Naive thymus-derived CD4-positive, alpha-beta T cell (primary cell): ENCODE measurements around the gene FBXO3. TPM values are rescaled to one million over a fixed set of nuclear protein-coding genes. Genes with fewer than 3 reads are reported as not detected.
A peak's percentile ranks its signal among the peaks of the same experiment; 100 is the strongest.

Source experiments
- ATAC-seq: fragments of 150-1000 bp; cut with Tn5 transposase; 2 replicates; pipeline ENCODE4 v1.10.0; 2021; ENCODE audit warnings: mild to moderate bottlenecking, moderate library complexity
- CTCF ChIA-PET: fragments of 350-600 bp; sonication (Branson Sonifier 250); formaldehyde crosslinking; loops from one replicate; lab custom pipeline; 2021; ENCODE audit warnings: antibody characterized with exemption; lab: Charles Lee
- POLR2A ChIA-PET: fragments of 350-600 bp; sonication (Branson Sonifier 250); formaldehyde crosslinking; loops from one replicate; lab custom pipeline; 2021; ENCODE audit warnings: antibody characterized with exemption, inconsistent platforms; lab: Charles Lee
- DNase-seq, 9 donors: peaks; one replicate each; pipeline versions ENCODE4 v3.0.0 to v3.0.0-alpha.2; 2020 to 2022; ENCODE audit warnings: mixed read lengths in 1 of 9
- H3K27ac ChIP-seq: one replicate; pipeline ENCODE4 v1.7.0; 2013; ENCODE audit warnings: mild to moderate bottlenecking, low read depth, low read length, moderate library complexity
- H3K27me3 ChIP-seq, 2 donors: one replicate each; pipeline ENCODE4 v1.7.0; 2013; ENCODE audit warnings: low read length in 2 of 2, mild to moderate bottlenecking in 2 of 2, moderate library complexity in 2 of 2; ENCODE audit not compliant: control insufficient read depth in 2 of 2, insufficient read depth in 2 of 2
- H3K36me3 ChIP-seq, 3 experiments: 1 replicate in 2 of 3; 2 replicates in 1 of 3; pipeline ENCODE4 v1.7.0; 2013; ENCODE audit warnings: low read length in 3 of 3, mild to moderate bottlenecking in 3 of 3, moderate library complexity in 1 of 3; ENCODE audit not compliant: insufficient read depth in 3 of 3, control insufficient read depth in 2 of 3
- H3K4me1 ChIP-seq, 2 donors: one replicate each; pipeline ENCODE4 v1.7.0; 2013; ENCODE audit warnings: low read length in 2 of 2, mild to moderate bottlenecking in 2 of 2, moderate library complexity in 1 of 2; ENCODE audit not compliant: control insufficient read depth in 2 of 2, insufficient read depth in 2 of 2
- H3K4me3 ChIP-seq: 2 replicates; pipeline ENCODE4 v1.7.0; 2013; ENCODE audit warnings: mild to moderate bottlenecking, low read length
- H3K9me3 ChIP-seq, 3 experiments: 1 replicate in 2 of 3; 2 replicates in 1 of 3; pipeline ENCODE4 v1.7.0; 2013; ENCODE audit warnings: low read length in 3 of 3; ENCODE audit not compliant: control insufficient read depth in 2 of 3
- H3K27ac Mint-ChIP-seq, 9 donors: one replicate each; pipeline ENCODE4 v1.8.0; 2020 to 2022; ENCODE audit warnings: mixed read lengths in 9 of 9, mild to moderate bottlenecking in 8 of 9, moderate library complexity in 5 of 9, inconsistent platforms in 2 of 9
- H3K27me3 Mint-ChIP-seq, 5 donors: one replicate each; pipeline ENCODE4 v1.8.0; 2021 to 2022; ENCODE audit warnings: mixed read lengths in 5 of 5, mild to moderate bottlenecking in 1 of 5
- H3K36me3 Mint-ChIP-seq, 5 donors: one replicate each; pipeline ENCODE4 v1.8.0; 2020 to 2022; ENCODE audit warnings: mixed read lengths in 5 of 5, mild to moderate bottlenecking in 3 of 5, inconsistent platforms in 1 of 5
- H3K4me1 Mint-ChIP-seq, 7 donors: one replicate each; pipeline ENCODE4 v1.8.0; 2020 to 2022; ENCODE audit warnings: mixed read lengths in 7 of 7, mild to moderate bottlenecking in 3 of 7, inconsistent platforms in 1 of 7
- H3K4me3 Mint-ChIP-seq, 10 donors: one replicate each; pipeline ENCODE4 v1.8.0; 2020 to 2022; ENCODE audit warnings: mild to moderate bottlenecking in 10 of 10, mixed read lengths in 10 of 10, moderate library complexity in 6 of 10, inconsistent platforms in 2 of 10
- H3K9me3 Mint-ChIP-seq, 11 donors: one replicate each; pipeline ENCODE4 v1.8.0; 2020 to 2022; ENCODE audit warnings: mixed read lengths in 11 of 11, mild to moderate bottlenecking in 4 of 11, inconsistent platforms in 1 of 11, moderate library complexity in 1 of 11
- intact Hi-C, 2 donors: fragments of 100-400 bp; cut with micrococcal nuclease; formaldehyde crosslinking; loops; one replicate each; pipeline ENCODE4 v1.15.1; 2023
- polyA plus RNA-seq, 2 donors: library from polyadenylated mRNA; unstranded; fragments of 300-500 nt; fragmentation: Illumina TruSeq; gene quantifications; one replicate each; pipeline ENCODE4 v1.2.3, GENCODE V29; 2021
- total RNA-seq, 6 experiments: library from RNA in 5 of 6; stranded (reverse) in 5 of 6; gene quantifications; 1 replicate in 5 of 6; 2 replicates in 1 of 6; pipeline ENCODE4 v1.2.3 and lab custom pipeline; 2021 to 2026

The FBXO3 gene
- total and polyA plus RNA-seq, 7 experiments from 2014 or later = 22.6 to 55.7 (median 43.1) TPM

- H3K27ac Mint-ChIP-seq = peak overlapping the region in 5 of 9 donors; percentile 3 to 43 (median 32)
- H3K27ac ChIP-seq = no peak overlapping the region
- H3K27me3 ChIP-seq = no peaks in the 10 kb centered on the region
- ATAC-seq = no peak
- H3K9me3 Mint-ChIP-seq = no peaks in the 10 kb centered on the region
- H3K9me3 ChIP-seq = no peaks in the 10 kb centered on the region
- CTCF ChIA-PET = interaction anchor here (0.8 kb wide), 1 partner anchor 27 kb away, joined by 3 read pairs; no protein-coding TSS in a partner anchor
- H3K4me3 ChIP-seq = no peak overlapping the region
- intact Hi-C loops = no loop called here
- H3K4me1 Mint-ChIP-seq = peaks cover 29 to 50% (median 43%) of the 10 kb centered on the region in 7 donors
- H3K36me3 Mint-ChIP-seq = peaks cover 14 to 43% (median 24%) of the 10 kb centered on the region in 5 donors
- POLR2A ChIA-PET = no interaction called here
- peaks cover 13 to 58% (median 15%) of the 10 kb centered on the region in 3 experiments for H3K36me3 ChIP-seq
- H3K4me3 Mint-ChIP-seq = peak overlapping the region in 1 of 10 donors; percentile 44
- peaks cover 0 to under 1% (median 0%) of the 10 kb centered on the region in 5 donors for H3K27me3 Mint-ChIP-seq
- peaks cover 16 to 17% of the 10 kb centered on the region in 2 donors for H3K4me1 ChIP-seq
- no peak for DNase-seq
Measured at GRCh38 chr11:33769542-33769941, 4.8 kb downstream of the FBXO3 start.

- DNase-seq (no peak), ATAC-seq (no peak)
- peaks cover 18 to 59% (median 40%) of the 10 kb centered on the region in 5 donors for H3K36me3 Mint-ChIP-seq
- H3K4me1 ChIP-seq = peaks cover 9% of the 10 kb centered on the region in 2 donors
- H3K27ac ChIP-seq = no peak overlapping the region
- POLR2A ChIA-PET = no interaction called here
- no peaks in the 10 kb centered on the region for H3K27me3 ChIP-seq
- H3K4me3 Mint-ChIP-seq = no peak overlapping the region
- peaks cover 13 to 67% (median 20%) of the 10 kb centered on the region in 3 experiments for H3K36me3 ChIP-seq
- H3K4me1 Mint-ChIP-seq = peaks cover 26 to 57% (median 43%) of the 10 kb centered on the region in 7 donors
- intact Hi-C loops = no loop called here
- CTCF ChIA-PET = no interaction called here
- H3K9me3 Mint-ChIP-seq = peaks cover 0 to 5% (median 0%) of the 10 kb centered on the region in 11 donors
- H3K27me3 Mint-ChIP-seq = no peaks in the 10 kb centered on the region
- H3K27ac Mint-ChIP-seq = no peak overlapping the region
- H3K9me3 ChIP-seq = no peaks in the 10 kb centered on the region
- no peak overlapping the region for H3K4me3 ChIP-seq
Measured at GRCh38 chr11:33767624-33768023, 6.7 kb downstream of the FBXO3 start.

- no peak for ATAC-seq
- intact Hi-C loops = no loop called here
- POLR2A ChIA-PET = no interaction called here
Measured at GRCh38 chr11:33766085-33766484, 8.2 kb downstream of the FBXO3 start.

GRCh38 chr11:33761471-33761870 lies 12.8 kb downstream of the FBXO3 start:
- H3K36me3 Mint-ChIP-seq = peaks cover 26 to 72% (median 70%) of the 10 kb centered on the region in 5 donors
- Histone ChIP-seq H3K36me3 (peaks cover 18 to 86% (median 26%) of the 10 kb centered on the region in 3 experiments), H3K27me3 (no peaks in the 10 kb centered on the region), H3K9me3 (no peaks in the 10 kb centered on the region), H3K27ac (no peak overlapping the region), H3K4me3 (no peak overlapping the region), H3K4me1 (peaks cover 0 to 7% of the 10 kb centered on the region in 2 donors)
- H3K9me3 Mint-ChIP-seq = peaks cover 0 to 7% (median 0%) of the 10 kb centered on the region in 11 donors
- H3K27ac Mint-ChIP-seq = no peak overlapping the region
- H3K4me1 Mint-ChIP-seq = peaks cover 8 to 55% (median 33%) of the 10 kb centered on the region in 7 donors
- CTCF ChIA-PET = no interaction called here
- intact Hi-C loops = no loop called here
- POLR2A ChIA-PET = no interaction called here
- DNase-seq (no peak), ATAC-seq (no peak)
- no peaks in the 10 kb centered on the region for H3K27me3 Mint-ChIP-seq
- H3K4me3 Mint-ChIP-seq = no peak overlapping the region

More at GRCh38 chr11:33766085-33766484, 8.2 kb downstream of the FBXO3 start:
- CTCF ChIA-PET = no interaction called here
- Mint-ChIP-seq H3K4me3 (no peak overlapping the region), H3K36me3 (peaks cover 22 to 68% (median 48%) of the 10 kb centered on the region in 5 donors), H3K27me3 (no peaks in the 10 kb centered on the region), H3K9me3 (peaks cover 0 to 5% (median 0%) of the 10 kb centered on the region in 11 donors), H3K4me1 (peaks cover 16 to 51% (median 37%) of the 10 kb centered on the region in 7 donors), H3K27ac (no peak overlapping the region)
- no peak for DNase-seq
- Histone ChIP-seq H3K4me3 (no peak overlapping the region), H3K36me3 (peaks cover 13 to 77% (median 20%) of the 10 kb centered on the region in 3 experiments), H3K9me3 (no peaks in the 10 kb centered on the region), H3K4me1 (peaks cover 0 to 7% of the 10 kb centered on the region in 2 donors), H3K27ac (no peak overlapping the region), H3K27me3 (no peaks in the 10 kb centered on the region)

- Histone ChIP-seq H3K27ac (no peak overlapping the region), H3K27me3 (no peaks in the 10 kb centered on the region), H3K36me3 (peaks cover 20 to 79% (median 39%) of the 10 kb centered on the region in 3 experiments), H3K4me1 (no peaks in the 10 kb centered on the region), H3K4me3 (no peak overlapping the region), H3K9me3 (no peaks in the 10 kb centered on the region)
- POLR2A ChIA-PET = interaction anchor here (1.5 kb wide), 1 partner anchor 9 kb away, joined by 3 read pairs; no protein-coding TSS in a partner anchor
- ATAC-seq (no peak), DNase-seq (no peak)
- CTCF ChIA-PET = no interaction called here
- H3K27me3 Mint-ChIP-seq = no peaks in the 10 kb centered on the region
- no peaks in the 10 kb centered on the region for H3K9me3 Mint-ChIP-seq
- peak overlapping the region in 2 of 9 donors; percentile 54 to 78 for H3K27ac Mint-ChIP-seq
- H3K4me3 Mint-ChIP-seq = no peak overlapping the region
- H3K36me3 Mint-ChIP-seq = peaks cover 0 to 21% (median 16%) of the 10 kb centered on the region in 5 donors
- peaks cover 0 to 7% (median 0%) of the 10 kb centered on the region in 7 donors for H3K4me1 Mint-ChIP-seq
- intact Hi-C loops = no loop called here
Measured at GRCh38 chr11:33753304-33753967, 20.9 kb downstream of the FBXO3 start.

- H3K36me3 ChIP-seq = peaks cover 12 to 69% (median 39%) of the 10 kb centered on the region in 3 experiments
- no peaks in the 10 kb centered on the region for H3K27me3 Mint-ChIP-seq
- no peaks in the 10 kb centered on the region for H3K9me3 Mint-ChIP-seq
- no peaks in the 10 kb centered on the region for H3K27me3 ChIP-seq
- H3K27ac Mint-ChIP-seq = peak overlapping the region in 1 of 9 donors; percentile 59
- H3K9me3 ChIP-seq = no peaks in the 10 kb centered on the region
- H3K27ac ChIP-seq = no peak overlapping the region
- intact Hi-C loops = no loop called here
- POLR2A ChIA-PET = interaction anchor here (0.5 kb wide), 1 partner anchor 64 kb away, joined by 5 read pairs; no protein-coding TSS in a partner anchor
- no peaks in the 10 kb centered on the region for H3K4me1 ChIP-seq
- ATAC-seq = no peak
- H3K4me1 Mint-ChIP-seq = peaks cover 0 to 7% (median 0%) of the 10 kb centered on the region in 7 donors
- H3K4me3 Mint-ChIP-seq = no peak overlapping the region
- CTCF ChIA-PET = no interaction called here
- no peak overlapping the region for H3K4me3 ChIP-seq
- H3K36me3 Mint-ChIP-seq = peaks cover 0 to 22% (median 18%) of the 10 kb centered on the region in 5 donors
- no peak for DNase-seq
Measured at GRCh38 chr11:33751878-33752277, 22.4 kb downstream of the FBXO3 start.
